ENCODE measurements around the gene IRX5. TPM values are rescaled to one million over a fixed set of nuclear protein-coding genes. Genes with fewer than 3 reads are reported as not detected.

Gene IRX5
- total RNA-seq, 8 experiments from 2014 or later = 0.41 to 23.9 (median 9.0) TPM

DNA sequence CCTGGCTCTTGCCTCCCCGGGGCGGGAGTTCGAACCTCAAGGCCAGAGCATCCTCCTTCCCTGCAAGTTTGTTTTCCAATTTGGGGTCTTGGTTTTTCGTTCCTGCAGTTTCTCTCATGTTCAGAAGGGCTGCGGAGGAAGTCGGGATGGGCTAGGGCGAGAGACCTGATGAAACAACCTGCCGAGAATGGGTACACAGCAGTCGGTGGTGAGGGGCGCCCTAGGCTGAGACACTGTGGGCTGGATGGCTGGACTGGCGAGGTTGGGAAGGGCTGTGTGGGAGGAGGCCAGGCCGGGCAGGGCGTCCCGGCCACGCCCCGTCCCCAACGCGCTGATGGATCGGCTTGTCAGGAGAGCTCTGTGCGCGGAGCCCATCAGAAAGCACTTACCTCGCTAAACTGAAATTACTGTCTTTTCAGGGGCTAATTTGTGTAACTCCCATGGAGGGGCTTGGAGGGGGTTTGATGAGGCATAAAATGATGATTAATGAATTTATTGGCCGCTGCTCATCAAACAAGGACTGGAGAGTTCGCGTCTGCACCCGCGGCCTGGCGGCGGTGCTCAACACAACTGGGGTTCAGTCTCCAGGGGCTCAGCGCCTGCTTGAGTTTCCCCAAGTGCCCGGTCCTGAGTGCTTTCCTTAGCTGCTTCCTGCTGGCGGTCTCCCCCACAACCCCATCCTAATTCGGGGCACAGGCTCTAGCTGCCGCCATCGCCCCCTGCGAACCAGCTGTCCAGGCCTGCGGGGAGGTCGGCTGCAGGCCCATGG is 9.0 kb downstream of the IRX5 start:
- ATAC-seq (replicated peaks in 6 of 8) = peak in 5 of 8 experiments; percentile 26 to 77 (median 62)
- H3K4me3 ChIP-seq = peak overlapping the region in 1 of 5 donors; percentile 0
- in situ Hi-C loops (cut with MboI; ENCODE audit: low pct_unique_long_range_greater_than_20kb in 2 of 9, low sequenced_read_pairs in 9 of 9, unreplicated experiment in 9 of 9) = loop anchor here in 7 of 9 experiments (10.0 to 25.0 kb wide), 8 partner anchors 323 to 1402 kb away; partner anchors contain the start of gene IRX3 (in 5 of the 7)
- peaks cover 18 to 36% of the 10 kb centered on the region in 2 donors for H3K4me1 ChIP-seq (replicated peaks in 1 of 2)
- H3K27ac ChIP-seq = no peak overlapping the region
- 0 to 60% (median 20%) methylated on average over 2 to 21 of the region's 38 CpGs; no CpG with 5 or more reads in 2 of the 10 experiments for WGBS, 10 experiments

DNA sequence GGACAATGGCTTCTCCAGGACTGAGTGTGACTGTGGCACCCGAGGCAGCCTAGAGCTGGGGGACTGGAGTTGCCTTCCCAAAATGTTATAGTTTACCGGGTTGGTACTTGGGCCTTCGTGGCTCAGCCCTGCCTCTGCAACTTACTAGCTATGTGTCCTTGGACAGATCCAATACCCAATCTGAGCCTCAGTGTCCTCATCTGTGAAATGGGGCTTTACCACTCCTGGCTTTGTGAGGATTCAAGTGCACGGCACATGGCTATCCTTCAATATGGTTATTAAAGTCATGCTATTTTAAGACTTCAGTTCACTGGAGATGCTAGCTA is 9.6 kb downstream of the IRX5 start:
- no peak overlapping the region for H3K27ac ChIP-seq
- WGBS, 10 experiments = 52 to 100% (median 100%) methylated on average over 1 to 3 of the region's 4 CpGs; no CpG with 5 or more reads in 3 of the 10 experiments
- H3K4me3 ChIP-seq = no peak overlapping the region
- in situ Hi-C loops (cut with MboI; ENCODE audit: low pct_unique_long_range_greater_than_20kb in 2 of 9, low sequenced_read_pairs in 9 of 9, unreplicated experiment in 9 of 9) = loop anchor here in 7 of 9 experiments (25.0 kb wide), 7 partner anchors 322 to 1403 kb away; partner anchors contain the start of gene IRX3 (in 3 of the 7)
- no peak for ATAC-seq (replicated peaks in 6 of 8)
- peaks cover 18 to 34% of the 10 kb centered on the region in 2 donors for H3K4me1 ChIP-seq (replicated peaks in 1 of 2)

DNA sequence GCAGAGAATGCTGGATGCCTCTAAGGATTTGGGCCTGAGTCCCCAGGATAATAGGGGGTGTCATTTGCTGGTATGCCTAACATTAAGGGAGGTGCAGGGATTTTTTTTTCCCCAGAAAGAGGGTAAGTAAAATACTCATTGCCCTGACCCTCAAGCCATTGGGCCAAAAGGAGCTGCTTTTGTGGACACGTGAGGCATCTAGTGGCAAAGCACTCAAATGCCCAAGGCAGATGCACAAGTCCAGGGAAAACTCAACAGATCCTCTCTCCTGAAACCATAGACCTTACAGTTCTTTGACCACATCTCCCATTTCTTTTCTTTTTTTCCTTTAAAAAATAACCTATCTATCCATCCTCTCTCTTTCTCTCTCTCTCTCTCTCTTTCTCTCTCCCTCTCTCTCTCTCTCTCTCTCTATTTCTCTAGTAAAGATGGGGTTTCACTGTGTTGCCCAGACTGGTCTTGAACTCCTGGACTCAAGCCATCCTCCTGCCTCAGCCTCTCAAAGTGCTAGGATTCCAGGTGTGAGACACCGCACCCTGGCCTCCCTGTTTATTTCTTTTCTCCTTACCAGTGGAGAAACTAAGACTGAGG is 11.8 kb downstream of the IRX5 start:
- in situ Hi-C loops (cut with MboI; ENCODE audit: low pct_unique_long_range_greater_than_20kb in 2 of 9, low sequenced_read_pairs in 9 of 9, unreplicated experiment in 9 of 9) = loop anchor here in 7 of 9 experiments (25.0 kb wide), 7 partner anchors 320 to 1405 kb away; partner anchors contain the start of gene IRX3 (in 3 of the 7)
- Histone ChIP-seq H3K27ac (no peak overlapping the region), H3K4me3 (no peak overlapping the region), H3K4me1 (replicated peaks in 1 of 2) (peaks cover 15 to 22% of the 10 kb centered on the region in 2 donors)
- WGBS, 10 experiments = 83 to 100% (median 94%) methylated on average over 1 to 2 of the region's 2 CpGs; no CpG with 5 or more reads in 1 of the 10 experiments
- no peak for ATAC-seq (replicated peaks in 6 of 8)

DNA sequence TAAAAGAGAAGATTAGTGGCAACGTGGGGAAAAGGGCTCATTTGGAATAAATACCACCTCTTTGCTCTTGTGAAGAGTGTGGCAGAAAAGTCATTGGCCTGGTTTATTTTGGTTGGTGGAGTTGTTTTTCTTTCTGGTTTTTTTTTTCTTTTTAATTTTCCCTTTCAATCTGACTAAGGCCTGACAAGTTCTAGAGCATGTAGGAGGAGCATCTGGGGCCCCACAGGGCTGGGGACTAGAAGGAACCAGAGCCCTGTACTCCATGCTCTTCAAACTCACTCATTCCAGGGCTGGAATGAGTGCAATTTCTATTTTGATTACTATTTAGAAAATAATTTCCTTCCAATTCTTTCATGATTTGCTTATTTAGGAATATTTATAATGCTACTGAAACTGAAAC is 13.3 kb downstream of the IRX5 start:
- ATAC-seq (replicated peaks in 6 of 8) = no peak
- Histone ChIP-seq H3K4me3 (no peak overlapping the region), H3K4me1 (replicated peaks in 1 of 2) (peaks cover 8 to 10% of the 10 kb centered on the region in 2 donors), H3K27ac (no peak overlapping the region)
- in situ Hi-C loops (cut with MboI; ENCODE audit: low pct_unique_long_range_greater_than_20kb in 2 of 9, low sequenced_read_pairs in 9 of 9, unreplicated experiment in 9 of 9) = loop anchor here in 7 of 9 experiments (25.0 kb wide), 7 partner anchors 318 to 1407 kb away; partner anchors contain the start of gene IRX3 (in 3 of the 7)
- WGBS, 10 experiments = 0 to 83% (median 40%) methylated on average over 1 of the region's 1 CpG; no CpG with 5 or more reads in 3 of the 10 experiments

DNA sequence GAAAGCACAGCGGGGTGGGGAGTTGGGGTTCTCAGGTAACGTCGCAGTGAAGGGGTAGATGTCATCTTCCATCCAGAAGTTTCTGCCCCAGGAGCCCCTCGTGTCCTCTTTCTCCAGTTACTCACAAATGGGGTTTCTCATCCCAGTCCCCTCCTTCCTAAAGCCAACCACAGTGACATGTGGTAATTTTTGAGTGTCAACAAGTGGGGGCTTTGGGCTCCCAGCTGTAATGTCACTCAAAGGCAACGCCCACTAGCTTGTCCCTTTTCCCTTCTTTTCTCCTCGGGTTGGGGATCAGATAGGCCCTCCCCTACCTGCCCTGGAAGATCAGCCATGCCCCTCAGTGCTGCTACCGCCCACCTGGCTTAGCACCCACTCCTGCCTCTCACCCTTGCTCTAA is 14.4 kb downstream of the IRX5 start:
- in situ Hi-C loops (cut with MboI; ENCODE audit: low pct_unique_long_range_greater_than_20kb in 2 of 9, low sequenced_read_pairs in 9 of 9, unreplicated experiment in 9 of 9) = loop anchor here in 7 of 9 experiments (25.0 kb wide), 7 partner anchors 317 to 1408 kb away; partner anchors contain the start of gene IRX3 (in 3 of the 7)
- WGBS, 10 experiments = 8 to 100% (median 73%) methylated on average over 1 to 3 of the region's 7 CpGs; no CpG with 5 or more reads in 4 of the 10 experiments
- peaks cover under 1 to 5% of the 10 kb centered on the region in 2 donors for H3K4me1 ChIP-seq (replicated peaks in 1 of 2)
- ATAC-seq (replicated peaks in 6 of 8) = no peak
- H3K27ac ChIP-seq = no peak overlapping the region
- no peak overlapping the region for H3K4me3 ChIP-seq

DNA sequence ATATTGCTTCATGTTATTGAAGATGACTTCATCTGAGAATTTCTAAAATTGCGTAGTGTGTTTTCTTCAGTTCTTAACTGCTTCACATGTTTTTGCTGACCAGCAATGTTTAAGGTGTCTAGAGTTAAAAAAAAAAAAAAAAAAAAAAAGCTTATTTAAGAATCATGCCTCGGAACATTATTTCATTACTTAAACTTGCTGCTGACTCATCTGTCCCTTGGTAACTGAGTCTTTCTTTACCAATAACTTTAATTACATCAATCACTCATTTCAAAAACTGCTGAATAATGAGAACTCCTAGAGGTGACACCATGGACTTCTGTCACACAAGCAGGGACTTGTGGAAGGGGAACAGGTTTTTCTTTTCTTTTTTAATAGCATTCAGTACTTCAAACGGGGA is 16.2 kb downstream of the IRX5 start:
- no peak overlapping the region for H3K27ac ChIP-seq
- no peak overlapping the region for H3K4me3 ChIP-seq
- in situ Hi-C loops (cut with MboI; ENCODE audit: low pct_unique_long_range_greater_than_20kb in 2 of 9, low sequenced_read_pairs in 9 of 9, unreplicated experiment in 9 of 9) = loop anchor here in 7 of 9 experiments (25.0 kb wide), 7 partner anchors 315 to 1410 kb away; partner anchors contain the start of gene IRX3 (in 3 of the 7)
- H3K4me1 ChIP-seq (replicated peaks in 1 of 2) = peaks cover 0 to 5% of the 10 kb centered on the region in 2 donors
- ATAC-seq (replicated peaks in 6 of 8) = no peak
- 25 to 89% (median 61%) methylated on average over 2 to 3 of the region's 3 CpGs for WGBS, 10 experiments

DNA sequence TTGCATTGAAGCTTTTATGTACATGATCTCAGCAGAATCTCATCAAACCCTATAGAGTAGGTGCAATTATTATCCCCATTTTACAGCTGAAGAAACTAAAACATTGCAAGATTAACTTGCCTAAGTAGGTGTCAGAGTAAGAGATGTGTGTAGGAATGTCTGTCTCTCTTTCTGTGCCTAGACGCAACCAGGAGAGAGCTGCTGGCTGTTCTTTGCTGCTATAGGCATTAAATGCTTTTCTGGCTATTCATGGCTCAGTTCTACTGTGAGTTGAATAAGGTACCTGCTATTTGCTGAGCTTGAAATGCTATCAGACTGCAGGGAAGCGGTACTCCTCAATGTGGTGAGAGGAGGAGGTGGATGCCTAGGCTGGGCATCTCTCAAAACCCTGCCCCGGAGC is 17.0 kb downstream of the IRX5 start:
- Histone ChIP-seq H3K4me1 (replicated peaks in 1 of 2) (peaks cover 0 to 5% of the 10 kb centered on the region in 2 donors), H3K27ac (no peak overlapping the region), H3K4me3 (no peak overlapping the region)
- in situ Hi-C loops (cut with MboI; ENCODE audit: low pct_unique_long_range_greater_than_20kb in 2 of 9, low sequenced_read_pairs in 9 of 9, unreplicated experiment in 9 of 9) = loop anchor here in 7 of 9 experiments (25.0 kb wide), 7 partner anchors 315 to 1410 kb away; partner anchors contain the start of gene IRX3 (in 3 of the 7)
- no peak for ATAC-seq (replicated peaks in 6 of 8)
- WGBS, 10 experiments = 83 to 100% (median 100%) methylated on average over 1 to 2 of the region's 3 CpGs; no CpG with 5 or more reads in 4 of the 10 experiments

DNA sequence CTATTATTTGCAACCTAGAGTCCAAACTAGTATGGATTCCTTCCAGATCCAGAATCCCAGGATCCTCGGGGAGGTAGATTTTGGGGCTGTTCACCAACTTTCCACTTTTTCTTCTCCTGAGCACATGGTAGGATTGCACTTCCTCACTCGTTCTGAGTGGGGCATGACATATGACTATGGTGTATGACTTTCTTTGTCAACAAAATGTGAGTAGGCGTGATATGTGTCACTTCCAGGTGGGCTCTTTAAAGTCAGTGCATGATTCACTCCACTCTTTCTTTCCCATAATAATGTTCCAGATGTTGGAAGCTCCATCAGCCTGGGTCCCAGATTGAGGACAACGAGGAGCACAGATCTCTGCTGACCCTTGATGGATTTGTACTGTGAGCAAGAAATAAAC is 21.5 kb downstream of the IRX5 start:
- Histone ChIP-seq H3K27ac (no peak overlapping the region), H3K4me1 (replicated peaks in 1 of 2) (no peaks in the 10 kb centered on the region), H3K4me3 (no peak overlapping the region)
- WGBS, 10 experiments = 8 to 71% (median 61%) methylated on average over 1 to 4 of the region's 4 CpGs; no CpG with 5 or more reads in 1 of the 10 experiments
- in situ Hi-C loops (cut with MboI; ENCODE audit: low pct_unique_long_range_greater_than_20kb in 2 of 9, low sequenced_read_pairs in 9 of 9, unreplicated experiment in 9 of 9) = no loop called here
- ATAC-seq (replicated peaks in 6 of 8) = no peak

DNA sequence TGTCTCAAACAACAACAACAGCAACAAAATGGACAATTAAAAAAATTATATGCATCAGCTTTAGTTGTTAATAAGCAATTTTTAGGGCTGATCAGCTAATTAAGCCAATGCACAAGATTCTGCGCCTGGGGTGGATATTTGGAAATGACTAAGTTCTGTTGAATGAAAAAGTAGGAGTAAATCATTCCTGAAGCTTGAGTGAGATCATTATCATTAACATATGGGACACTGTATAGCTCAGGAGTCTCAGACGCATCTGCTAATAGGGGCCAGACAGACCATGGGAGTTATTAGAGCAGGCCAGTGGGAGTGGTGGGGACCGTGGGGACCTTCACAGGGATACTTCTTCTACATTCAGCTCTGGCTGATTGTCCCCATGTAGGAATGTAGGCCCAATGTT is 22.8 kb downstream of the IRX5 start:
- 83 to 100% (median 95%) methylated on average over 1 to 3 of the region's 3 CpGs; no CpG with 5 or more reads in 4 of the 10 experiments for WGBS, 10 experiments
- H3K4me1 ChIP-seq (replicated peaks in 1 of 2) = no peaks in the 10 kb centered on the region
- no peak overlapping the region for H3K27ac ChIP-seq
- in situ Hi-C loops (cut with MboI; ENCODE audit: low pct_unique_long_range_greater_than_20kb in 2 of 9, low sequenced_read_pairs in 9 of 9, unreplicated experiment in 9 of 9) = no loop called here
- ATAC-seq (replicated peaks in 6 of 8) = no peak
- no peak overlapping the region for H3K4me3 ChIP-seq

DNA sequence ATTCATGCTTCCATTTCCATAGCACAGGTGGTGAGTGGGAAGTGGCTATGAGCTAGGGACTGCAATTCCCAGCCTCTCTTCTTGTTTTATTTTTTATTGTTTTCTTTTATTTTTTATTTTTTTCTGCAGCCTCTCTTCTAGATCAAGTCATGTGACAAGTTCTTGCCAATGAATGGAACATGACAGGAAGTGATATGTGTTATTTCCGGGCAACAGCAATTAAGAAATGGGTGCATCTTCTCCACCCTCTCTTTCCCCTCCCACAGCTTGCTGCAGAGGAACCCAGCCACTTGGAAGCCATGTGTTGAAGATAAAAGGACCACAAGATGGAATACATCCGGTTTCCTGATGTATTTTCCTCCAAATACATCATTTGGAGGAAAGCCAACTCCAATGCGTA is 23.6 kb downstream of the IRX5 start:
- in situ Hi-C loops (cut with MboI; ENCODE audit: low pct_unique_long_range_greater_than_20kb in 2 of 9, low sequenced_read_pairs in 9 of 9, unreplicated experiment in 9 of 9) = no loop called here
- Histone ChIP-seq H3K4me1 (replicated peaks in 1 of 2) (no peaks in the 10 kb centered on the region), H3K27ac (no peak overlapping the region), H3K4me3 (no peak overlapping the region)
- 44 to 98% (median 76%) methylated on average over 2 to 3 of the region's 3 CpGs; no CpG with 5 or more reads in 2 of the 10 experiments for WGBS, 10 experiments
- no peak for ATAC-seq (replicated peaks in 6 of 8)

DNA sequence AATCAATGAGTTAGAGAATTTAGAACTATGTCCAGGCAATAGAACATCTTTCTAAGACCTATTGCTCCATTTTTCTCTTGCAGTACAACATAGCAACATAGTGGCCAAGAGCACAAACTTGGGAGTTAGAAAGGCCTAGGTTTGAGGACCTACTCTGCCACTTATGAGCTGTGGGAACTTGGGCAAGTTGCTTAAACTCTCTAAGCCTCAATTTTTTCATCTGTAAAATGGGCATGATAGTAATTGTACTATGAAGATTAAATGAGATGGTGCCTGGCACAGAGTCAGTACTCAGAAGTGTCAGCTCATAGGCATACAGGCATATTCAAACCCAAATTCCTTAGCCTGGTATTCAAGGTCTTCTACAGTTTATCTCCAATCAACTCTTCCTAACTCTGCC is 25.1 kb downstream of the IRX5 start:
- in situ Hi-C loops (cut with MboI; ENCODE audit: low pct_unique_long_range_greater_than_20kb in 2 of 9, low sequenced_read_pairs in 9 of 9, unreplicated experiment in 9 of 9) = no loop called here
- Histone ChIP-seq H3K4me3 (no peak overlapping the region), H3K4me1 (replicated peaks in 1 of 2) (no peaks in the 10 kb centered on the region), H3K27ac (no peak overlapping the region)
- no peak for ATAC-seq (replicated peaks in 6 of 8)

DNA sequence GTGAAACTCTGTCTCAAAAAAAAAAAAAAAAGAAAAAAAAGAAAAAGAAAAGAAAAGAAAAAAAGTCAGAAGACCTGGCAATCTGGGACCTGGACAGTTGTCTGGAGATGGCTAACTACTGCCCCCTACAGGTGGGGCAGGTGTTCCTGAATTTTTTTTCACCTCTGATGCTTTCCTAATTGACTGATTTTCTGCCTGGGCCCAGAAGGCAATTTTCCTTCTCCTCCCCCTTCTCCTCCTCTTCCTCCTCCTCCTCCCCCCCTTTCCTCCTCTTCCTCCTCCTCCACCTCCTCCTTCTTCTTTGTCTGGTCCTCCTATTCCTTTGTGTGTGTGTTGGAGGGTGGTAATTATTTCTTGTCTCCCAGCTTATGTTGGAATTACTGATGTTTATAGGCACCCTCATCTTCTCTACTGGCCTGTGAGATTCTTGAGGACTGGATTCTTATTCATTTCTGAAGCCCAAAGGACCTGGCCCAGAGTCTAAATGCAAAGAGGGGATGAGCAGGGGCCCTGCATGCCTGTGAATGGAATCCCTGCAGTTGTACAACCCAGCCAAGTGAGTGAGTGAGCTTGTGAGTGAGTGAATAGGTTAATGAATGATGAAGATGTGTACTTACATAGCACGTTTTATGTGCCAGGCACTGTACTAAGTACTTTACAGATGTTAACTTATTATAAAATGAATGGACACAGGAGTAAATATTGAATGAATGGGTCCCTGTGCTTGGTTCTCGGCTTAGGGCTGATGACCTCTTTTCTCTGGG is 26.9 kb downstream of the IRX5 start:
- ATAC-seq (replicated peaks in 6 of 8) = no peak
- WGBS, 10 experiments = 68 to 100% (median 82%) methylated on average over 1 to 2 of the region's 2 CpGs; no CpG with 5 or more reads in 4 of the 10 experiments
- H3K27ac ChIP-seq = no peak overlapping the region
- no peak overlapping the region for H3K4me3 ChIP-seq
- in situ Hi-C loops (cut with MboI; ENCODE audit: low pct_unique_long_range_greater_than_20kb in 2 of 9, low sequenced_read_pairs in 9 of 9, unreplicated experiment in 9 of 9) = no loop called here
- no peaks in the 10 kb centered on the region for H3K4me1 ChIP-seq (replicated peaks in 1 of 2)

All from motor neuron (in vitro differentiated cells).